ENCODE data around the gene MRPS27. TPM values are rescaled to one million over a fixed set of nuclear protein-coding genes. Genes with fewer than 3 reads are reported as not detected.

The MRPS27 gene
- total RNA-seq, 1 donor from 2014 or later: 54.7 TPM

DNA sequence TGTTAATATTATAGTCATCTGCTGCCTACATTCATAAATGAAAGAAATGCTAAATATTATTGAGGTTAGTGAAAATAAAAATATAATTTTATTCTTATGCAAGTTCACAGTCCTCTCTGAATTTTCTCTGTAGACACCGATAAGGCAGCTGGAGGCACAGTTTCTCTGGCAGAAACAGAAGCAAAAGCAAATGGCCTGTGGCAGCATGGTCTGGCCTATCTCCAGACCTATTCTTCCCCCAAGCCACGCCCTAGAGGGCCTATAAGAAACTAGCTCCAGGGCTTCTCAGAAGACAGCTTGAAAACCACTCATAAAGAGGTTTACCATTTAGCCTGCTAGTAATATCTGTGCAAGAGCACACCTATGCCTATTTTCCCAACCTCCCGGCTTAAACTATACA is 28.4 kb downstream of the MRPS27 start:
- Mint-ChIP-seq H3K9me3 (ENCODE audit: low read depth) (no peaks in the 10 kb centered on the region), H3K36me3 (ENCODE audit: insufficient read depth) (peaks cover 8% of the 10 kb centered on the region), H3K4me1 (ENCODE audit: low read depth) (no peaks in the 10 kb centered on the region), H3K4me3 (ENCODE audit: low read depth) (no peak overlapping the region), H3K27me3 (no peaks in the 10 kb centered on the region), H3K27ac (no peak overlapping the region)
- DNase-seq (ENCODE audit: low spot score, unreplicated experiment): no peak
- TF ChIP-seq, protein P1, sequence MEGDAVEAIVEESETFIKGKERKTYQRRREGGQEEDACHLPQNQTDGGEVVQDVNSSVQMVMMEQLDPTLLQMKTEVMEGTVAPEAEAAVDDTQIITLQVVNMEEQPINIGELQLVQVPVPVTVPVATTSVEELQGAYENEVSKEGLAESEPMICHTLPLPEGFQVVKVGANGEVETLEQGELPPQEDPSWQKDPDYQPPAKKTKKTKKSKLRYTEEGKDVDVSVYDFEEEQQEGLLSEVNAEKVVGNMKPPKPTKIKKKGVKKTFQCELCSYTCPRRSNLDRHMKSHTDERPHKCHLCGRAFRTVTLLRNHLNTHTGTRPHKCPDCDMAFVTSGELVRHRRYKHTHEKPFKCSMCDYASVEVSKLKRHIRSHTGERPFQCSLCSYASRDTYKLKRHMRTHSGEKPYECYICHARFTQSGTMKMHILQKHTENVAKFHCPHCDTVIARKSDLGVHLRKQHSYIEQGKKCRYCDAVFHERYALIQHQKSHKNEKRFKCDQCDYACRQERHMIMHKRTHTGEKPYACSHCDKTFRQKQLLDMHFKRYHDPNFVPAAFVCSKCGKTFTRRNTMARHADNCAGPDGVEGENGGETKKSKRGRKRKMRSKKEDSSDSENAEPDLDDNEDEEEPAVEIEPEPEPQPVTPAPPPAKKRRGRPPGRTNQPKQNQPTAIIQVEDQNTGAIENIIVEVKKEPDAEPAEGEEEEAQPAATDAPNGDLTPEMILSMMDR (IDR thresholded peaks at IDR 0.05; ENCODE audit: unreplicated experiment): no peak

DNA sequence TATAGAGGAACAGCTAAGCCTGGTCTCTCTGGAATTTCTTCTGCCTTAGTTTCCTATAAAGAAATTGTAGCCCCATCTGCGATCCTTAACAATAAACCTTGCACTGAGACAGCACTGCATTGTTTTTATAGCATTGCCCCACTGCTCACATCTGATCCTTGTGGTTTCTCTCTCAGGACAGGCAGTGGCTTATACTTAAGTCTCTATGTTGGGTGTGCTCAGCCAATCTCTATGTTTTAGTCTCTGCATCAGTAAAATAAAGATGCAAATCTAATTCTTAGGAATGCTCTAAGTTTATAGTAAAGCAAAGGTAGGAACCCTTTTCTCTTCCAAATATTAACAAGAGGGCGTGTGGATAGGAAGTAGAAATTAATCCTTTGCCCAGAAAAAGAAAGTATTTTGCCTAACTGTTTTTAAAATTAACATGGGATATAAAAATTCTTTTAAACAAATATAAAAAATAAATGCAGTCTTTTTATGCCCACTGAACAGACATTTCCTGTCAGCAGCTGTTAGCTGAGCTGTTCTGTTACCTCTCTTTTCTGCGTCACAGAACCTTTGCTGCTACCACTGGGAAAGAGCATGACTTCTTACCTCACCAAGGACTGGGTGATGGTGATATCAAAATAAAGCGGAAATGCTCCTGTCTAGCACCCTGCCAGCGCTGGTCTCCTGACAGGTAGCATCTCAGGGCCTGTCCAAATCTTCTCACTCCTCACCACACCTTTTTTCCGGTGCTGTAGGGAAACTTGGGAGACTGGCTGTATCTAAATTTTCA is 29.5 kb downstream of the MRPS27 start:
- Mint-ChIP-seq H3K27ac (no peak overlapping the region), H3K4me3 (ENCODE audit: low read depth) (no peak overlapping the region), H3K4me1 (ENCODE audit: low read depth) (no peaks in the 10 kb centered on the region), H3K27me3 (no peaks in the 10 kb centered on the region), H3K36me3 (ENCODE audit: insufficient read depth) (peaks cover 5% of the 10 kb centered on the region), H3K9me3 (ENCODE audit: low read depth) (no peaks in the 10 kb centered on the region)
- TF ChIP-seq, protein P1 (IDR thresholded peaks at IDR 0.05; ENCODE audit: unreplicated experiment): no peak
- no peak for DNase-seq (ENCODE audit: low spot score, unreplicated experiment)

DNA sequence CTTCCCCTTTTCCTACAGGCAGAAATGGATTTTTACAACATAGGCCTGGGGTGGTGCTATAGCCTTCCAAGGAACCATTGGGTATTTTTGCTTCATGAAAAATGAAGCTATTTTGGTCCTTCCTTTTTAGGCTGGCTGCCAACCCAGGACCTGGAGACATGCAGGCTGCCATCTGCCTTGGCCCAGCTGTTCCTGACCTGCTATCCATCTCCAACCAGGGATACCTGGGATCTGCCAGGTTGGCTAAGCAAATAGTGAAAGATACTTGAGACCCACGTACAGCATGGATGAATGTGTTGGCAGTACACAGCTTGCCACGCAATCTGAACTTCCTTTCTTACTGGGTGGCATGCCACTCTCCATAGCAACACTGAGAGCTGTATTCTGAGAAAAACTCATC is 31.1 kb downstream of the MRPS27 start:
- no peaks in the 10 kb centered on the region for H3K9me3 Mint-ChIP-seq (ENCODE audit: low read depth)
- no peak overlapping the region for H3K4me3 Mint-ChIP-seq (ENCODE audit: low read depth)
- H3K27ac Mint-ChIP-seq: no peak overlapping the region
- peaks cover 2% of the 10 kb centered on the region for H3K36me3 Mint-ChIP-seq (ENCODE audit: insufficient read depth)
- TF ChIP-seq, protein P1 (IDR thresholded peaks at IDR 0.05; ENCODE audit: unreplicated experiment): no peak
- DNase-seq (ENCODE audit: low spot score, unreplicated experiment): no peak
- no peaks in the 10 kb centered on the region for H3K4me1 Mint-ChIP-seq (ENCODE audit: low read depth)
- H3K27me3 Mint-ChIP-seq: no peaks in the 10 kb centered on the region

DNA sequence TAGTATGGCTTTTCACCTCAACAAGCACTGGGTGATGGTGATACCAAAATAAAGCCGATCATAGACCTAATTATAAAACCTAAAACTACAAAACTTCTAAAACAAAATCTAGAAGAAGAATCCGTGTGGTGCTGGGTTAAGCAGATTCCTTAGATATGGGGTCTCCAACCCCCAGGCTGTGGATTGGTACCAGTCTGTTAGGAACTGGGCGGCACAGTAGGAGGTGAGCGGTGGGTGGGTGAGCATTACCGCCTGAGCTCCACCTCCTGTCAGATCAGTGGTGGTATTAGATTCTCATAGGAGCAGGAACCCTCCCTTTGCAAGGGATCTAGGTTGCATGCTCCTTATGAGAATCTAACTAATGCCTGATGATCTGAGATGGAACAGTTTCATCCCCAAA is 33.2 kb downstream of the MRPS27 start:
- Mint-ChIP-seq H3K27ac (no peak overlapping the region), H3K4me3 (ENCODE audit: low read depth) (no peak overlapping the region), H3K27me3 (no peaks in the 10 kb centered on the region), H3K4me1 (ENCODE audit: low read depth) (no peaks in the 10 kb centered on the region), H3K36me3 (ENCODE audit: insufficient read depth) (peaks cover 3% of the 10 kb centered on the region), H3K9me3 (ENCODE audit: low read depth) (no peaks in the 10 kb centered on the region)
- no peak for DNase-seq (ENCODE audit: low spot score, unreplicated experiment)
- TF ChIP-seq, protein P1 (IDR thresholded peaks at IDR 0.05; ENCODE audit: unreplicated experiment): no peak

DNA sequence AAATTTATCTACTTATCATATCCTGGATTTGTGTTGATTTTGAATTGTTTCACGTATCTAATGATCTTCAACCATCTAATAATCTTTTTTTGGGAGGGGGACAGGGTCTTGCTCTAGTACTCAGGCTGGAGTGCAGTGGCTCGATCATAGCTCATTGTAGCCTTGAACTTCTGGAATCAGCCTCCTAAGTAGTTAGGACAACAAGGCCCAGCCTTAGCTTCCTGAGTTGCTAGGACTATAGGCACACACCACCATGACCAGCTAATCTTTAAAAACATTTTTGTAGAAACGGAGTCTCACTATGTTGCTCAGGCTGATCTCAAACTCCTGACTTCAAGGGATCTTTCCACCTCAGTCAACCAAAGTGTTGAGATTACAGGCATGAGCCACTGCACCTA is 34.6 kb downstream of the MRPS27 start:
- Mint-ChIP-seq H3K9me3 (ENCODE audit: low read depth) (no peaks in the 10 kb centered on the region), H3K27me3 (no peaks in the 10 kb centered on the region), H3K4me1 (ENCODE audit: low read depth) (no peaks in the 10 kb centered on the region), H3K36me3 (ENCODE audit: insufficient read depth) (peaks cover 3% of the 10 kb centered on the region), H3K27ac (no peak overlapping the region), H3K4me3 (ENCODE audit: low read depth) (no peak overlapping the region)
- DNase-seq (ENCODE audit: low spot score, unreplicated experiment): no peak
- TF ChIP-seq, protein P1 (IDR thresholded peaks at IDR 0.05; ENCODE audit: unreplicated experiment): no peak

Measured in progenitor cell of endocrine pancreas (in vitro differentiated cells).